OCI-LY1 (cell line): Measurements from ENCODE around the gene MFAP3.

Experiments used
- H2AFZ ChIP-seq: fragments of 200-600 bp; sonication (generic), shearing (Covaris generic); 2 replicates; pipeline ENCODE4 v1.6.0; 2014; ENCODE audit warnings: antibody characterized with exemption, mild to moderate bottlenecking, low read length
- H3F3A ChIP-seq: fragments of 200-600 bp; sonication (generic), shearing (Covaris generic); 2 replicates; pipeline ENCODE4 v1.6.0; 2014; ENCODE audit warnings: mild to moderate bottlenecking, antibody characterized with exemption, low read length, moderate library complexity; ENCODE audit not compliant: insufficient read depth
- H3K27ac ChIP-seq: fragments of 200-600 bp; sonication (generic); 2 replicates; pipeline ENCODE4 v1.5.1; 2014; ENCODE audit warnings: low read length, mixed run types, mild to moderate bottlenecking, low read depth; ENCODE audit not compliant: poor library complexity, severe bottlenecking
- H3K27me3 ChIP-seq: fragments of 200-600 bp; sonication (generic); 2 replicates; pipeline ENCODE4 v1.6.0; 2014; ENCODE audit warnings: antibody characterized with exemption, mild to moderate bottlenecking, low read length, moderate library complexity; ENCODE audit not compliant: insufficient read depth
- H3K36me3 ChIP-seq: fragments of 200-600 bp; sonication (generic); 2 replicates; pipeline ENCODE4 v1.6.1; 2014; ENCODE audit warnings: mild to moderate bottlenecking, antibody characterized with exemption, low read length, moderate library complexity, mixed read lengths; ENCODE audit not compliant: insufficient read depth
- H3K4me1 ChIP-seq: fragments of 200-600 bp; sonication (generic); 2 replicates; pipeline ENCODE4 v1.5.1; 2014; ENCODE audit warnings: mild to moderate bottlenecking, low read length, moderate library complexity; ENCODE audit not compliant: insufficient read depth, severe bottlenecking
- H3K4me2 ChIP-seq: fragments of 200-600 bp; sonication (generic), shearing (Covaris generic); 2 replicates; pipeline ENCODE4 v1.6.1; 2014; ENCODE audit warnings: low read length
- H3K4me3 ChIP-seq: fragments of 200-600 bp; sonication (generic); 2 replicates; pipeline ENCODE4 v1.5.1; 2014; ENCODE audit warnings: low read length, low read depth, mild to moderate bottlenecking, mixed read lengths; ENCODE audit not compliant: poor library complexity, severe bottlenecking
- H3K79me2 ChIP-seq: fragments of 200-600 bp; shearing (Covaris generic); 2 replicates; pipeline ENCODE4 v1.6.1; 2016; ENCODE audit warnings: mixed run types, low read length, mixed read lengths; ENCODE audit not compliant: insufficient read depth
- H3K9ac ChIP-seq: fragments of 200-600 bp; sonication (generic), shearing (Covaris generic); 2 replicates; pipeline ENCODE4 v1.6.1; 2014; ENCODE audit warnings: mild to moderate bottlenecking, low read length, mixed read lengths
- H3K9me2 ChIP-seq: fragments of 200-600 bp; sonication (generic), shearing (Covaris generic); 2 replicates; pipeline ENCODE4 v1.6.1; 2014; ENCODE audit warnings: low read depth, mild to moderate bottlenecking, low read length, mixed read lengths
- H3K9me3 ChIP-seq: fragments of 200-600 bp; shearing (Covaris generic); 2 replicates; pipeline ENCODE4 v1.6.1; 2014; ENCODE audit warnings: low read length, mixed read lengths
- H4K20me1 ChIP-seq: fragments of 200-600 bp; sonication (generic), shearing (Covaris generic); 2 replicates; pipeline ENCODE4 v1.6.0; 2016; ENCODE audit warnings: mild to moderate bottlenecking, low read length; ENCODE audit not compliant: insufficient read depth
- EZH2 ChIP-seq: fragments of 200-600 bp; sonication (generic), shearing (Covaris generic); IDR thresholded peaks from 2 replicates; pipeline ENCODE4 v1.8.0; 2017; ENCODE audit warnings: borderline replicate concordance, mixed run types, mild to moderate bottlenecking, antibody characterized with exemption, low read length, moderate library complexity, mixed read lengths
- TF ChIP-seq, protein P1 (sequence below): fragments of 200-600 bp; sonication (generic), shearing (Covaris generic); IDR thresholded peaks from 2 replicates; pipeline ENCODE4 v1.5.1; 2017; ENCODE audit warnings: mild to moderate bottlenecking, antibody characterized with exemption, low read length, moderate library complexity, mixed read lengths

MFAP3 gene

GRCh38 chr5:154087260-154087659 is 48.5 kb downstream of the MFAP3 start:
- Histone ChIP-seq H2AFZ (no peak overlapping the region), H3K9ac (no peak overlapping the region), H3K27ac (no peak overlapping the region), H3K27me3 (no peaks in the 10 kb centered on the region), H4K20me1 (no peaks in the 10 kb centered on the region), H3K36me3 (no peaks in the 10 kb centered on the region), H3F3A (no peaks in the 10 kb centered on the region), H3K9me3 (no peaks in the 10 kb centered on the region), H3K79me2 (no peaks in the 10 kb centered on the region), H3K4me1 (no peaks in the 10 kb centered on the region), H3K9me2 (no peaks in the 10 kb centered on the region), H3K4me3 (no peak overlapping the region), H3K4me2 (no peak overlapping the region)
- TF ChIP-seq, protein P1, sequence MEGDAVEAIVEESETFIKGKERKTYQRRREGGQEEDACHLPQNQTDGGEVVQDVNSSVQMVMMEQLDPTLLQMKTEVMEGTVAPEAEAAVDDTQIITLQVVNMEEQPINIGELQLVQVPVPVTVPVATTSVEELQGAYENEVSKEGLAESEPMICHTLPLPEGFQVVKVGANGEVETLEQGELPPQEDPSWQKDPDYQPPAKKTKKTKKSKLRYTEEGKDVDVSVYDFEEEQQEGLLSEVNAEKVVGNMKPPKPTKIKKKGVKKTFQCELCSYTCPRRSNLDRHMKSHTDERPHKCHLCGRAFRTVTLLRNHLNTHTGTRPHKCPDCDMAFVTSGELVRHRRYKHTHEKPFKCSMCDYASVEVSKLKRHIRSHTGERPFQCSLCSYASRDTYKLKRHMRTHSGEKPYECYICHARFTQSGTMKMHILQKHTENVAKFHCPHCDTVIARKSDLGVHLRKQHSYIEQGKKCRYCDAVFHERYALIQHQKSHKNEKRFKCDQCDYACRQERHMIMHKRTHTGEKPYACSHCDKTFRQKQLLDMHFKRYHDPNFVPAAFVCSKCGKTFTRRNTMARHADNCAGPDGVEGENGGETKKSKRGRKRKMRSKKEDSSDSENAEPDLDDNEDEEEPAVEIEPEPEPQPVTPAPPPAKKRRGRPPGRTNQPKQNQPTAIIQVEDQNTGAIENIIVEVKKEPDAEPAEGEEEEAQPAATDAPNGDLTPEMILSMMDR: no peak
- no peak for TF ChIP-seq EZH2

GRCh38 chr5:154088801-154089200 is 50.0 kb downstream of the MFAP3 start:
- H3F3A ChIP-seq: no peaks in the 10 kb centered on the region
- no peaks in the 10 kb centered on the region for H3K4me1 ChIP-seq
- no peak overlapping the region for H2AFZ ChIP-seq
- no peak overlapping the region for H3K9ac ChIP-seq
- TF ChIP-seq, protein P1: no peak
- TF ChIP-seq EZH2: no peak
- no peaks in the 10 kb centered on the region for H3K27me3 ChIP-seq
- H4K20me1 ChIP-seq: no peaks in the 10 kb centered on the region
- no peak overlapping the region for H3K4me2 ChIP-seq
- no peaks in the 10 kb centered on the region for H3K36me3 ChIP-seq
- no peak overlapping the region for H3K27ac ChIP-seq
- no peaks in the 10 kb centered on the region for H3K9me2 ChIP-seq
- H3K4me3 ChIP-seq: no peak overlapping the region
- no peaks in the 10 kb centered on the region for H3K79me2 ChIP-seq
- H3K9me3 ChIP-seq: no peaks in the 10 kb centered on the region

- no peaks in the 10 kb centered on the region for H3K9me2 ChIP-seq
- H3K79me2 ChIP-seq: no peaks in the 10 kb centered on the region
- no peak overlapping the region for H2AFZ ChIP-seq
- H4K20me1 ChIP-seq: no peaks in the 10 kb centered on the region
- no peak overlapping the region for H3K4me2 ChIP-seq
- H3K9me3 ChIP-seq: no peaks in the 10 kb centered on the region
- H3K4me1 ChIP-seq: no peaks in the 10 kb centered on the region
- H3K9ac ChIP-seq: no peak overlapping the region
- no peak overlapping the region for H3K27ac ChIP-seq
- H3K4me3 ChIP-seq: no peak overlapping the region
- no peaks in the 10 kb centered on the region for H3K27me3 ChIP-seq
- no peaks in the 10 kb centered on the region for H3F3A ChIP-seq
- TF ChIP-seq EZH2: no peak
- TF ChIP-seq, protein P1: no peak
- H3K36me3 ChIP-seq: no peaks in the 10 kb centered on the region
Measured at GRCh38 chr5:154090656-154091055, 51.9 kb downstream of the MFAP3 start.
